ENCODE data around the gene MTTP.

DNA sequence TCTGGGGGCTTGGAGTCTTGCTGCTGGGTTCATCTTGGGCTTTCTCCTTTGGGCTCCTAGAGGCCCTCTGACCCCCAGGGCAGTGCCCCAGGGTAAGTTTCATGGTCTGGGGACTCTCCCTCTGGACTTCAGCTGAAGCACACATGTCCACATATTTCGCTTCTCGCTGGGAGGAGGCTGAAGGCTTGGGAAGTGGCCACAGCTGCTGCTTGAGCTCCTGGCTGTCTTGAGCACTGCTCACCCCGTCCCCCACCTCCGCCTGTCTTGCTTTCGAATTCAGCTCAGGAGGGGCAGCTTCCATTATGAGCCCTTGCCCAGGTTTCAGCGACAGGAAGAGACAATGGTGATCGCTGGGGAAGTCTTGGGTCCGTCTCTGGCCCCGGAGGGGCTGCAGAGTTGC lies 79.3 kb downstream of the MTTP start:
- TF ChIP-seq, protein P1, sequence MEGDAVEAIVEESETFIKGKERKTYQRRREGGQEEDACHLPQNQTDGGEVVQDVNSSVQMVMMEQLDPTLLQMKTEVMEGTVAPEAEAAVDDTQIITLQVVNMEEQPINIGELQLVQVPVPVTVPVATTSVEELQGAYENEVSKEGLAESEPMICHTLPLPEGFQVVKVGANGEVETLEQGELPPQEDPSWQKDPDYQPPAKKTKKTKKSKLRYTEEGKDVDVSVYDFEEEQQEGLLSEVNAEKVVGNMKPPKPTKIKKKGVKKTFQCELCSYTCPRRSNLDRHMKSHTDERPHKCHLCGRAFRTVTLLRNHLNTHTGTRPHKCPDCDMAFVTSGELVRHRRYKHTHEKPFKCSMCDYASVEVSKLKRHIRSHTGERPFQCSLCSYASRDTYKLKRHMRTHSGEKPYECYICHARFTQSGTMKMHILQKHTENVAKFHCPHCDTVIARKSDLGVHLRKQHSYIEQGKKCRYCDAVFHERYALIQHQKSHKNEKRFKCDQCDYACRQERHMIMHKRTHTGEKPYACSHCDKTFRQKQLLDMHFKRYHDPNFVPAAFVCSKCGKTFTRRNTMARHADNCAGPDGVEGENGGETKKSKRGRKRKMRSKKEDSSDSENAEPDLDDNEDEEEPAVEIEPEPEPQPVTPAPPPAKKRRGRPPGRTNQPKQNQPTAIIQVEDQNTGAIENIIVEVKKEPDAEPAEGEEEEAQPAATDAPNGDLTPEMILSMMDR (IDR thresholded peaks at IDR 0.05; ENCODE audit: insufficient read depth, low read length, poor library complexity, severe bottlenecking): no peak
- no peak for TF ChIP-seq EZH2phosphoT487 (conservative IDR thresholded peaks at IDR 0.05; ENCODE audit: low read length)

Measured in SU-DHL-6 (cell line).